NOMO-1 treated with dmso at 0.1 percent for 144 hours (cell line): ENCODE results near the gene SSX7.
"Not testable (repeated sequence)": the region's sequence is repeated elsewhere in the genome, so short reads cannot be mapped to it uniquely, and the experiment has no call there.

Source experiments
- DNase-seq: peaks from one replicate; lab custom pipeline; 2025; ENCODE audit not compliant: unreplicated experiment; lab: John Stamatoyannopoulos, UW

The SSX7 gene

DNA sequence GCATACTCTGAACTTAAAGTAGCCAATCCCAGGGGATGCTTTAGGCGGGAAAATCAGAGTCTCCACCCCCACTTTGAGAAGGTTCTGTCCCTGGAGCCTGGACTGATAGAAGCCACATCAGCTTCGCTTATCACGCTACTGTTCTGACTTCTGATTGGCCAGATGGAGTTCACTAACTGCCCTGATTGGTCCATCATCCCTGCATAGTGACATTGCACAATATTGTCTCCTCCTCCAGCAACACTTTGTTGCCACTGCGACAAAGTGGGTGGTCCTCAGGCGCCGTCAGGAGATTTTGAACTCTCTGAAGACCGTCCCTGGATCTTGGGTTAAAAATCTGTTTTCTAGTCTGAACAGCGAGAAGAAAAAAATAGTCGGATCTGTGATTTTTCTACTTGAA lies at the start of gene SSX7:
SSX7 (minus strand) TSS at position 101 of the 400 bp plus-strand sequence. CDS start 1,428 bp downstream, outside the sequence.
- not testable (repeated sequence) for DNase-seq

DNA sequence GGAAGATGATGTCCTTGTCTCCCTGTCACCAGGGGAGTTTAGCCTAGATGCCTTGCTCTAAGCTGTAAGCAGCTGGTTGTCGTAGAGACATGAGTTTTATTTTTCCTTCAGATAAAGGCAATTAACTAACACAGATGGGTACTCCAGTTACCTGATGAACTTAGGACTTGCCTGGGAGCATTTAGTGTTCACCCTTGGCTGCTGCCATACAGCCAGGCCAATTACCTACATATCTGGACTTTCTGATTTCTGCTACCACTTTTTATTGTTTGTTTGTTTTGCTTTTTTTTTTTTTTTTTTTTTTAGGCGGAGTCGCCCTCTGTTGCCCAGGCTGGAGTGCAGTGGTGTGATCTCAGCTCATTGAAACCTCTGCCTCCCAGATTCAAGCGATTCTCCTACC lies 37.3 kb upstream of the SSX7 start:
- not testable (repeated sequence) for DNase-seq

- DNase-seq = not testable (repeated sequence)
Observed at GRCh38 chrX:52662218-52662617, 7.5 kb upstream of the SSX7 start.

DNA sequence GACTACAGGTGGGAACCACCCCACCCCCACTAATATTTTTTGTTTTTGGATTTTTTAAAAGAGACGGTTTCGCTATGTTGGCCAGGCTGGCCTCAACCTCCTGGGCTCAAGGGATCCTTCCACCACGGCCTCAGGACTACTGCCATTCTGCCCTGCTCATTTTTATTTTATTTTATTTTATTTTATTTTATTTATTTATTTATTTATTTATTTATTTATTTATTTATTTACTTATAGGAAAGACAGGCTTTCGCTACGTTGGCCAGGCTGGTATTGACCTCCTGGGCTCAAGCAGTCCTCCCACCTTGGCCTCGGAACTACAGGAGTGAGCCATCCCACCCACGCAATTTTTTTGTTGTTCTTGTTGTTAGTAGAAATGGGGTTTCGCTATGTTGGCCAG lies 775 bp upstream of the SSX7 start:
- DNase-seq = not testable (repeated sequence)

- not testable (repeated sequence) for DNase-seq
Observed at GRCh38 chrX:52650676-52651075, 4.0 kb downstream of the SSX7 start.

- DNase-seq = not testable (repeated sequence)
Observed at GRCh38 chrX:52648956-52649355, 5.7 kb downstream of the SSX7 start.

GRCh38 chrX:52628483-52628882 lies 26.2 kb downstream of the SSX7 start:
- not testable (repeated sequence) for DNase-seq

DNA sequence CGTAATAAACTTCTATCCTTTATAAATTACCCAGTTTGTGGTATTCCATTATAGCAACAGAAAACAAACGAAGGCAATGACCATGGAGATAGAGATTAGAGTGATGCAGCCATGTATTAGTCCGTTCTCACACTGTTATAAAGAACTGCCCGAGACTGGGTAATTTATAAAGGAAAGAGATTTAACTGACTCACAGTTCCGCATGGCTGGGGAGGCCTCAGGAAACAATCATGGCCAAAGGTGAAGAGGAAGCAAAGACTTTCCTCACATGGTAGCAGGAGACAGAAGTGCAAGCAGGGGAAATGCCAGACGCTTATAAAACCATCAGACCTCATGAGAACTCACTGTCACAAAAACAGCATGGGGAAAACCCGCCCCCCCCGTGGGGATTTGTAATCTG lies 34.0 kb downstream of the SSX7 start:
- DNase-seq = not testable (repeated sequence)

DNA sequence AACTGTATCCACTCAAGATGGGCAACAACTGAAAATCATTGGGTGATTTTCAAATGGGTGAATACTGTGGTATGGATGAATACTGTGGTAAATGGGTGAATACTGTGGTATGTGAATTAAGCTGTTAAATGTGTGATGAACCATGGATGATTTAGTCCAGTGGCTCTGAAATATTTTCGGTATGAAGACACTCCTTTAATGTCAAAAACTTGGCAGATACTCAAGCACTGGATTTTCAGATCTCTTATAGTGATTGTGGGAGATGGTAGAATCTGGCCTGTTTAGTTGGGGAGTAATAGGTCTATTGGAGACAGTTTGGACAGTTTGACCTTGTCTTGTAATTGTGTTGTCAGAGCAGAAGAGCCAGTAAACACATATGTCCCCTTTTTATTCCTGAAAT lies 45.7 kb downstream of the SSX7 start:
- no peak for DNase-seq

DNA sequence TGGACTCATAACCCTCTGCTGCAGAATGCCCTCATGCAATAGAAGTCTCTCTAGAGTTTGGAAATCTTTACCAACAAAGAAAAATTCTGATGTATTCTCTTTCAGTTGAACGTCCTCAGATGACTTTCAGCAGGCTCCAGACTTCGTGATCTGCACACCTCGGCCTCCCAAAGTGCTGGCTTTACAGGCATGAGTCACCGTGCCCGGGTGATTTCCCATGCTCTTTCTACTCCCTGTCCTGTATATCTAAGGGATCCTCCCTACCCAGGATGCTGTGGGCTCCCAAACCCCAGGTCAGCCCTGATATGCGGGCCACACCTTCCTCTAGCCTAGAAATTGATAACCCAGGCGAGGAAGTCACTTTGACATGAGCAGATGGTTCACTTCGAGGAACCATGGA lies 51.5 kb downstream of the SSX7 start:
- not testable (repeated sequence) for DNase-seq

DNA sequence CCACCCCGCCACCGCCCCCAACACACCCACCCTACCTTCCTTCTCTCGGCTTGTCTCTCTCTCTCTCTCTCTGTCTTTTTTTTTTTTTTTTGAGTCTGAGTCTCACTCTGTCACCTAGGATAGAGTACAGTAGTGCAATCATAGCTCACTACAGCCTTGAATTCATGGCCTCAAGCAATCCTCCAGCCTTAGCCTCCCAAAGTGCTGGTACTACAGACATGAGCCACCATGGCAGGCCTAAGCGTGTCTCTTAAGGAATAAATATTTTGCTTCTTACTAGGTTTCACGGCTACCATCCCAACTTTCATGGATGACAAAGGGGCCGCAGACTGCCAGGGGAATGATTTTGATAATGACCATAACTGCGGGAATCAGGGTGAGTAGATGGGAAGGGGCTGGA lies 55.8 kb downstream of the SSX7 start:
- DNase-seq = no peak

DNA sequence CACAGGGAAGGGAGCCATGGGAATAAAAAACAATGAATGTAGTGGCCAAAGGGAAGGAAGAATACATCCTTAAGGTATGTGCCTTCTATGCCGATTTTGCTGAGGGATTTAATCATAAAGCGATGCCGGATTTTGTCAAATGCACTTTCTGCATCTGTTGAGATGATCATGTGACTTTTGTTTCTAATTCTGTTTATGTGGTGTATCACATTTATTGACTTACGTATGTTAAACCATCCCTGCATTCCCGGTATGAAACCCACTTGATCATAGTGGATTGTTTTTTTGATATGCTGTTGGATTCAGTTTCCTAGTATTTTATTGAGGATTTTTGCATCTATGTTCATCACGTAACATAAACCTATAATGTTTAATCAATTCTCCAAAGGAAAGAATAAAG lies 60.0 kb downstream of the SSX7 start:
- DNase-seq = no peak
